SJSA1 (cell line): ENCODE data around the gene PAK5. TPM values are rescaled to one million over a fixed set of nuclear protein-coding genes. Genes with fewer than 3 reads are reported as not detected.

ENCODE experiments used
- DNase-seq, 2 experiments: peaks; one replicate each; pipeline ENCODE4 v3.0.0-alpha.2; 2015 to 2020; ENCODE audit warnings: low spot score in 2 of 2, low read depth in 1 of 2
- H3K27ac ChIP-seq: fragments of 250-450 bp; sonication (Bioruptor Pico); 2 replicates; pipeline ENCODE4 v1.5.1; 2020; ENCODE audit warnings: mild to moderate bottlenecking, moderate library complexity
- H3K27me3 ChIP-seq: fragments of 250-450 bp; sonication (Bioruptor Pico); replicated peaks from 2 replicates; pipeline ENCODE4 v1.5.1; 2020; ENCODE audit warnings: mild to moderate bottlenecking, moderate library complexity
- H3K36me3 ChIP-seq: fragments of 250-450 bp; sonication (Bioruptor Pico); 2 replicates; pipeline ENCODE4 v1.5.1; 2020; ENCODE audit warnings: mild to moderate bottlenecking
- H3K4me1 ChIP-seq: fragments of 250-450 bp; sonication (Bioruptor Pico); replicated peaks from 2 replicates; pipeline ENCODE4 v1.6.1; 2021; ENCODE audit warnings: mild to moderate bottlenecking
- H3K4me3 ChIP-seq: fragments of 250-450 bp; sonication (Bioruptor Pico); 2 replicates; pipeline ENCODE4 v1.5.1; 2020; ENCODE audit warnings: mild to moderate bottlenecking
- H3K9me3 ChIP-seq: fragments of 250-450 bp; sonication (Bioruptor Pico); replicated peaks from 2 replicates; pipeline ENCODE4 v1.5.1; 2020; ENCODE audit warnings: mild to moderate bottlenecking
- total RNA-seq: library from RNA; depleted of rRNA; stranded (reverse); fragments of >200 nt; shearing (Covaris generic); gene quantifications from 2 replicates; pipeline ENCODE4 v1.2.3, GENCODE V29; 2014; rRNA removed

Gene PAK5
- total RNA-seq, result not detected in 2 replicates

DNA sequence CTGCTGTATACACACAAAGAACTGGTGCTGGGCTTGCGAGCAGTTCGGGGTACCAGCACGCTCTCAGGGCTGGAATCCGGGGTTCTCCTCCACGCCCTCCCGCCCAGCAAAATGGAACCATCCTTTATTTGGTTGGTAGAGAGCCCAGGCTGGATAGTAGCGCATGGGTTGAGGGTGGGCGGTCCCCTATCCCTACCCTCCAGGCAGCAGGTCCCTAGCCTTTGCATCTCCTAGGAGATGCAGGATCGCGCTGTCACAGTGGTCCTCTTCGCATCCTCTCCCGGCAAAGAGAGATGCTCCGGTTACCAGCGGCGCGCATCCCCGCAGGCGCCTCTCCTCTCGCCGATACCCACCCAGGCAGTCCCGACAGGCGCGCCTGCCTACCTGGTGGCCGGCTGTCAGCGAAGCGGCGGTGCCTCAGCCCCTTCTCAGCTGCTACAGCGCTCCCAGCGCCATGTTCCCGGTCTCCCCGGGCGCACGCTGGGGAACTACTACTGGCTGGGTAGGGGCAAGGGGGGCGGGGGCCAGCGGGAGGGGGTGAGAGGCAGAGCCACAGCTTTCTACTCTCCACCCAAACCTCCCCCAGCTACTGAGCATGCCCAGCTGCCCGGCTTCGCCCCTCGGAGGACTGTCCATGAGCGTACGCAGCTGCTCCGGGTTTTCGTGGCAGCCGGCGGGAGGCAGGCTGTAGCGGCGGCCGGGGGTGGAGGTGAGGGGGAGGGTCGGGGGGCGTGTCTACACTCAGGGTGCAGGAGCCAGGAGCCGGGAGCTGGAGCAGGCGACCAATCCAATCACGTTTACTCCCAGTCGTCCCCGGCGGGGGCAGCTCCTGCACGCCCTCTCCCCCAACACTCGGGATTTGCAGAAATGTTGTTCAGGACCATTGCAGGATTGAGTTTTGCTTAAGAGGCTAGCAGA, at the start of gene PAK5:
PAK5 (minus strand) TSS at position 699 of the 918 bp plus-strand sequence. CDS start 194,748 bp downstream, outside the sequence.
- H3K4me3 ChIP-seq, result no peak within 1 kb of the TSS
- no peak within 1 kb of the TSS for H3K27ac ChIP-seq
- no peaks in the 10 kb centered on the region for H3K9me3 ChIP-seq
- no peaks in the 10 kb centered on the region for H3K36me3 ChIP-seq
- peaks cover 26% of the 10 kb centered on the region for H3K27me3 ChIP-seq
- DNase-seq, result no peak
- no peaks in the 10 kb centered on the region for H3K4me1 ChIP-seq

DNA sequence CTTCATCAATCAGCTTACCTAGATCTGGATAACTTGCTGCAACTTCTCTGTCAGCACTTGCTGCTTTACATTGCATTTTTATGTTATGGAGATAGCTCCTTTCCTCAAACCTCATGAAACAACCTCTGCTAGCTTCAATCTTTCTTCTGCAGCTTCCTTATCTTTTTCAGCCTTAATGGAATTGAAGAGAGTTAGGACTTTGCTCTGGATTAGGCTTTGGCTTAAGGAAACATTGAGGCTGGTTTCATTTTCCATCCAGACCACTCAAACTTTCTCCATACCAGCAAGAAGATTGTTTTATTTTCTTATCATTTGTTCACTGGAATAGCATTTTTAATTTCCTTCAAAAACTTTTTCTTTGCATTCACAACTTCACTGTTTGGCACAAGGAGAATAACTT, 48.8 kb upstream of the PAK5 start:
- H3K4me3 ChIP-seq, result no peak overlapping the region
- H3K9me3 ChIP-seq, result no peaks in the 10 kb centered on the region
- H3K27me3 ChIP-seq, result no peaks in the 10 kb centered on the region
- no peaks in the 10 kb centered on the region for H3K36me3 ChIP-seq
- no peak overlapping the region for H3K27ac ChIP-seq
- no peak for DNase-seq
- no peaks in the 10 kb centered on the region for H3K4me1 ChIP-seq

DNA sequence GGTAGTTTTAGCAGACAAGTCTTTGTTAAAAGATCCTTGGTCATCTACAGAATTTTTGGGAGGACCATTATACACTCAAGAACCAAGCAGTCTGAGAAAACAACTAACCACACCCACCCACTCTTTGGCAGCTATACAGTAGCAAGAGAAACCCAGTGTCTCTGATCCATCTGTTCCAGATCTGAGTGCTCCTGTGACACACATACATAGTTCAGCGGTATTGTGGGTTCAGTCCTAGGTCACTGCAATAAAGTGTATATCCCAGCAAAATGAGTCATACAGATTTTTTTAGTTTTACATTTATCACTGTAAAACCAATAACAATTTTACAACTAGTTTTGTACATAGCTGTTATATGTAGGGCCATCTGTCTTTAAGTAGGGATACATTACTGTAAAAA, 47.4 kb upstream of the PAK5 start:
- Histone ChIP-seq H3K4me1 (no peaks in the 10 kb centered on the region), H3K27me3 (no peaks in the 10 kb centered on the region), H3K27ac (no peak overlapping the region), H3K9me3 (no peaks in the 10 kb centered on the region), H3K4me3 (no peak overlapping the region), H3K36me3 (no peaks in the 10 kb centered on the region)
- no peak for DNase-seq

DNA sequence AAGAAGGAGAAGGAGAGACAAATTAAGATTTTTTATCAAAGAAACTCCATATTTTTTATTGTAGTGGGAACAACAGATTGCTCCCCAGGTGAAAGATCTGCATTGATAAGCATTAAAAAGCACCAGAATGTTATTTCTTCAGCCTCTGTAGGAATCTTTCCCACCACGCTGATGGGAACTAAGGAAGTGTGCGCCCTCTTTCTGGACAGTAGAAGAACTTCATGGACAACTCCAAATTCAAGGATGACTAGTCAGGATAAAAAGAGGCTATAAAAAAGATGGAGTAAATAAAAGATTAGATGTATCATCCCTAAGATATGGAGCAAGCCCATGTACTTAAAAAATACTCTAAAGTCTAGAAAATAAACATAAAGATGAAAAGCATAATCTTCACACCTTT, 45.8 kb upstream of the PAK5 start:
- H3K9me3 ChIP-seq, result no peaks in the 10 kb centered on the region
- H3K27ac ChIP-seq, result no peak overlapping the region
- no peak overlapping the region for H3K4me3 ChIP-seq
- no peaks in the 10 kb centered on the region for H3K36me3 ChIP-seq
- DNase-seq, result no peak
- H3K27me3 ChIP-seq, result no peaks in the 10 kb centered on the region
- no peaks in the 10 kb centered on the region for H3K4me1 ChIP-seq

DNA sequence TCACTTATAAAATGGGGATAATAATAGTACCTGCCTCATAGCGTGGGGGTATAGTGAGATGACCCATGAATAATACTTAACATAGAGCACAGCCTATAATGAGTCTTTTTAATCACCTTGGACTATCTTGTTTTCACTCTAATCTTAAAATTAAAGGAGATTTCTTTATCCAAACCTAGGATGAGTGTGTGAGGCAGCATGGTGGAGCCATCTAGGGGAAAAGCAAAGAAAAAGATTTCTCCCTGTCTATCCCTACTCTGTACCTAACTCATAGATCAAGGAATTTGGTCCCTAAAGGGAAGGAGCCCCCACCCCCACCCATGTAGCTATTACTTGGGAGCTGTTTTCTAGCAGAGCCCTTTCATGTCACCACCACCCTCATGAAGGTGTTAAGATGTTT, 45.2 kb upstream of the PAK5 start:
- H3K9me3 ChIP-seq, result no peaks in the 10 kb centered on the region
- H3K27ac ChIP-seq, result no peak overlapping the region
- no peaks in the 10 kb centered on the region for H3K36me3 ChIP-seq
- DNase-seq, result no peak
- H3K4me3 ChIP-seq, result no peak overlapping the region
- no peaks in the 10 kb centered on the region for H3K27me3 ChIP-seq
- no peaks in the 10 kb centered on the region for H3K4me1 ChIP-seq

DNA sequence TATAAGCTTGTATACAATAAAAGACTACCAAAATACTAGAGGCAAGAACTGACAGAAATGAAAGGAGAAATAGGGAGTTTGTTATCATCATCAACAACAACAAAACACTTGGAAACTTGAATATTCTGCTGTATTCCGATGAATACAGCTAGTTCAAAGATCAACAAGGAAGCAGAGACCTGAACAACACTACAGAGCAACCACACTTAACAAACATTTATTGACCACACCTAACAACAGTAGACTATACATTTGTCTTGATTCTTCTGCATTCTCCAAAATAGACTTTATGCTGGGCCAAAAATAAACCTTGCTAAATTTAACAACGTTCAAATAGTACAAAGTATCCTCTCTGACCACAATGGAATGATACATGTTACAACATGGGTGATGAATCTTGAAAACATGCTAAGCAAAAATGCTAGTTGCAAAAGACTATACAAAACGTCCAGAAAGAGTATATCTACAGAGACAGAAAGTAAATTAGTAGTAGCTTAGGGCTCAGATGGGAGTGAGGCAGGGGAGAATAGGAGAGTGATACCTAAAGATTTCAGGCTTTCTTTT, 39.1 kb upstream of the PAK5 start:
- Histone ChIP-seq H3K9me3 (no peaks in the 10 kb centered on the region), H3K27ac (no peak overlapping the region), H3K27me3 (no peaks in the 10 kb centered on the region), H3K4me3 (no peak overlapping the region), H3K36me3 (no peaks in the 10 kb centered on the region), H3K4me1 (no peaks in the 10 kb centered on the region)
- no peak for DNase-seq

DNA sequence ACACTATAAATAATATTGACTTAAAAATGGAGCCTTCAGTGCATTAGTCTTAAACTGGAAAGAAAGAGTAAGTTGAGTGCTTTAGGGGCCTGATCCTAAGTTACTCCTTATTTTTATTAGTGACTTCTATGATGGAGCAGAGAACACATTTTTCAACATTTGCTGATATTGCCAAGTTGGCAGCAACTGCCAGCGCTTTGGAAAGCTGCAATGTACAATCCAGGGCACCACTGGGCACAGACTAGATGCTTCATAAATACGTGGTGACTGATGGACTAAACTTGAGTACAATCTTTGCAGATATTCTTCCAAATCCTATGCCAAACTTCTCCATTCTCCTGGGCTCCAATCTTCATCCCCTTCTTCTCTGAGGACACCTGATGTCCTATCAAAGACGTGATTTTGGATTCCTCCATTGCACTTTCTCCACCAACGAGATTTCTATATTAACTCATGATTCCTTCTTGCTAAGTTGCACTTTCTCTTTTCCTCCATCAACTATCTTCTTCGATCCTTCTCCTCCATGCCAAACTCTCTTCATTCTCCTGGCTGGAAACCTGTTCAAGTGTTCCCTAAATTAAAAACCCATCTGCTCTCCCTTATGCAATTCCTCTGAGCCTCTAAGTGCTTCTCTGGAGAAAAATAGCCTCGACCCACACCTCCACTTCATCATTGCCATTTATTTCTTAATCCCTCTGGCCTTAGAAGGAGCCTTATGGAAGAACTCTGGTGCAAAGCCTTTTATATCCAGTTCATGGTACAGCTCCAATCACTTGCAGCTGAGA, 28.5 kb upstream of the PAK5 start:
- H3K9me3 ChIP-seq, result no peaks in the 10 kb centered on the region; the same call in 1 of the 2 replicates
- DNase-seq, result no peak
- H3K27ac ChIP-seq, result no peak overlapping the region
- no peaks in the 10 kb centered on the region for H3K36me3 ChIP-seq
- H3K4me1 ChIP-seq, result no peaks in the 10 kb centered on the region
- no peak overlapping the region for H3K4me3 ChIP-seq
- no peaks in the 10 kb centered on the region for H3K27me3 ChIP-seq

DNA sequence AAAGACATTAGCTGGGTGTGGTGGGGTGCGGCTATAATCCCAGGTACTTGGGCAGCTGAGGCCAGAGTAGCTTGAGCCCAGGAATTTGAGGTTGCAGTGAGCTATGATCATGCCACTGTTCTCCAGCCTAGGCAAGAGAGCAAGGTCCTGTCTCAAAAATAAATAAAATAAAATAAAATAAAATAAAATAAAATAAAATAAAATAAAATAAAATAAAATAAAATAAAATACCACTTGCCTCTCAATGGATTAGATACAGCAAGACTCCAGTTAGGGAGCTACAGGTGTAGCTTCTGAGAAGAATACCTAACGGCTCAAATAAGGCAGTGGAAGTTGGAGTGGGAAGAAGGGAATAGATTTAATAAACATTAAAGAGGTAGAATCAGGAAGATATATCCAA, 13.7 kb upstream of the PAK5 start:
- DNase-seq, result no peak
- H3K9me3 ChIP-seq, result no peaks in the 10 kb centered on the region
- H3K27ac ChIP-seq, result no peak overlapping the region
- H3K4me1 ChIP-seq, result no peaks in the 10 kb centered on the region
- no peaks in the 10 kb centered on the region for H3K27me3 ChIP-seq
- H3K4me3 ChIP-seq, result no peak overlapping the region
- H3K36me3 ChIP-seq, result no peaks in the 10 kb centered on the region

DNA sequence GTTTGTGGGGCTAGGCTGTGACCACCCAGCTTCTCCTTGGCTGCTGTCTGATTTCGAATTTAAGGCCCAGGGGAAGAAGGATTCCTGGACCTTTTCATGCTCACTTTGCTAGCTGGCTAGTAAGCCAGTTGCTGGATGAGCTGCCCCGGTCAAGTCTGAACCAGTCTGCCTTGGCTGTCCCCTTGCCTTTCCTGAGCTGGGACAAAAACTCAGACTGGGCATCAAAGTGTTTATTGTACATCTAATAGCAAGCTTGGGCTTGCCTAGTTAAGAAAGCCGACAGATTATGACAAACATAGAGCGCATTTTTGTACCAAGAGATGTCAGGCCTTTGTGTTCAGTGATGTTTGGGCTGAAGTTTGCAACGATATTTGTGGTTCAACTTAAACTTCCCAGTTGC, 750 bp upstream of the PAK5 start:
- no peak overlapping the region for H3K4me3 ChIP-seq
- peaks cover 26% of the 10 kb centered on the region for H3K27me3 ChIP-seq
- no peak for DNase-seq
- no peak overlapping the region for H3K27ac ChIP-seq
- no peaks in the 10 kb centered on the region for H3K9me3 ChIP-seq
- no peaks in the 10 kb centered on the region for H3K4me1 ChIP-seq
- no peaks in the 10 kb centered on the region for H3K36me3 ChIP-seq

DNA sequence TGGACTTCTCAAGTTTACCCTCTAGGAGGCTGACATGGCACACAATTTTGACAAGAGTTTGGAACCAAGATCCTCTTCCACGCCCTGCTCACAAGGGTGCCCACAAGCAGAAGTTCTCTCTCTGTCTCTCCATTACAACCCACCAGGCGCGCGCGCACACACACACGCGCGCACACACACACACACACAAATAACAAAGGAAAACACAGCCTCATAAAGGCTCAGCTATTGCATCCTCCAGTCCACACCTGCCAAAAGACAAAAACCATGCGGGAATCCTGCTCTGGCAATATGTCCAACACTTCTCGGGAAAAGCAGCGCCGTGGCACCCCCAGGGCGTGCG, 870 bp downstream of the PAK5 start:
- Histone ChIP-seq H3K9me3 (no peaks in the 10 kb centered on the region), H3K36me3 (no peaks in the 10 kb centered on the region), H3K4me3 (no peak overlapping the region), H3K4me1 (no peaks in the 10 kb centered on the region), H3K27me3 (peaks cover 26% of the 10 kb centered on the region), H3K27ac (no peak overlapping the region)
- no peak for DNase-seq

DNA sequence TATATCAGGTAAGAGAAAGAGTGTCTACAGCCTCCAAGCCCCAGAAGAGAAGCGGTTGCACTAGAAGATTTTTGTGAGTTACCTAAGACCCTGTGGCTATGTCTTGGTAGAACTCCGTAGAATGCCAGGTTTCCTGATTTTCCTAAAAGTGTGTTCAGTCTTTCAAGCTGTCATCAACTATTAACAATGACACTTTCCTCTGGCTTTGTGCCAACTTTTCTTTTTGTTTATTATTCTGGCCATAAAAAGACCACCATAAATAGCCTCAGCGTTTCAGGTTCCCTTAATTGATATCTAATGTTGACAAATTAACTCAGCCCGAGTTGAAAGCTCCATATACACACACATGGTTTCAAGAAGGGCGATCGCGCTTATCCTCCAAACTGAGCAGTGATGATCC, 1.2 kb downstream of the PAK5 start:
- no peak overlapping the region for H3K4me3 ChIP-seq
- no peak for DNase-seq
- H3K4me1 ChIP-seq, result no peaks in the 10 kb centered on the region

DNA sequence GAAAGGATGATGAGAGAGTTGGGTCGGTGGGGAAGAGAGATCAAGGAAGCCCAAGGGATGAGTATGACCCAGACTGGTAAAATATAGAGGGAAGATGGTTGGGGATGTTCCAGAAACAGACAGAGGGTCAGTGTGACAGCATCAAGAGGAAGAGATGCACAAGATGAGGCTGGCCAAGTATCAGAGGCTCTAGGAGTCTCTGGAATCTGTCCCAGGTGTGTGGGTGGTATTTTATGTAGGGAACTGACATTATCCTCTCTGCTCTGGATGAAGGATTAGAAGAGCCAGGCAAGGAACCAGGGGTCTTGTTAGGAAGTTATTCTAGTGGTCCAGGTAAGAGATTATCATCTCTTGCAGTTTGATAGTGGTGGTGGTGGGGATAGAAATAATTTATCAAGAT, 3.6 kb downstream of the PAK5 start:
- no peak overlapping the region for H3K27ac ChIP-seq
- peaks cover 24% of the 10 kb centered on the region for H3K27me3 ChIP-seq

More for the DNA sequence above, 1.2 kb downstream of the PAK5 start:
- Histone ChIP-seq H3K27ac (no peak overlapping the region), H3K36me3 (no peaks in the 10 kb centered on the region), H3K9me3 (no peaks in the 10 kb centered on the region), H3K27me3 (peaks cover 26% of the 10 kb centered on the region)

DNA sequence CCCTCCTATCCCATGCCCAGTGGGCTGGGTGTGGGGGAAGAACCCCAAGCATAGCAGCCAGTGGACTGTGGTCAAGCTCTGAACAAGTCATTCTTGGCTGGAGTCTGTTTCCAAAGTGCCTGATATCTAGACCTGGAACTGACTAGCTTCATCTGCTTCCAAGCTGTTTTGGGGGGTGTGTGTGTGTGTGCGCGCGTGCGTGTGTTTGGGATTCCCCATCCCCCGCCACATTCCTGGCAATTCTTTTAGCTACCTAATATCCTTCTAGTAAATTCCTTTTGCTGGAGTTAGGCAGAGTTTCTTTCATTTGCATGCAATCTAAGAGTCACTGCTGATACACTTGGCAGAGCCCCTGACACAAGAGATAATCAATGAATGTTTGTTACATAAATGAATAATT, 7.8 kb downstream of the PAK5 start:
- Histone ChIP-seq H3K36me3 (no peaks in the 10 kb centered on the region), H3K9me3 (no peaks in the 10 kb centered on the region), H3K4me3 (no peak overlapping the region), H3K27me3 (no peaks in the 10 kb centered on the region), H3K27ac (no peak overlapping the region), H3K4me1 (no peaks in the 10 kb centered on the region)
- no peak for DNase-seq

More for the DNA sequence above, 3.6 kb downstream of the PAK5 start:
- H3K9me3 ChIP-seq, result no peaks in the 10 kb centered on the region
- no peak overlapping the region for H3K4me3 ChIP-seq
- H3K4me1 ChIP-seq, result no peaks in the 10 kb centered on the region
- H3K36me3 ChIP-seq, result no peaks in the 10 kb centered on the region
- no peak for DNase-seq

DNA sequence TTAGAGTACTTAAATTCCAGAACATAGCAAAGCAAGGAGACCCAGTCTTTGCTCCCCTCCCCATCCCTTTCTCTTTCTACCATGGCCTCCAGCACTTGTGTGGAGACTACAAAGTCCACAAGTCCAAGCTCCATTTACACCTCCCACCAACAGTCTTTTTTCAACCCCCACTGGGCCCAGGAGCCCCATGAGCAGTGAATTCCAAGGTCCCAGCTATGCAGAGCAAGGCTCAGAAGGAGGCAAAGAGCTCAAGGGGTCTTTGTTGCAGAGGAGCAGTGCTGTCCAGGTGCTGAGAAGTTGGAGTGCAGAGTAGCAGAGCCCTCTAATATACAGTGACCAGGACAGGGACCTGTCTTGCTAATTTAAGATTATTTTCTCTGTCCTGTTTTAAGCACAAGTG, 9.0 kb downstream of the PAK5 start:
- DNase-seq, result no peak
- Histone ChIP-seq H3K4me1 (no peaks in the 10 kb centered on the region), H3K27me3 (no peaks in the 10 kb centered on the region), H3K9me3 (no peaks in the 10 kb centered on the region), H3K36me3 (no peaks in the 10 kb centered on the region), H3K27ac (no peak overlapping the region), H3K4me3 (no peak overlapping the region)
